Heart right ventricle (tissue), 16 donors: Measurements from ENCODE around the gene MYO15B. TPM values are rescaled to one million over a fixed set of nuclear protein-coding genes. Genes with fewer than 3 reads are reported as not detected.

ENCODE experiments used
- ATAC-seq, 8 donors: fragments of 200-7000 bp; cut with Tn5 transposase; one replicate each; pipeline ENCODE4 v1.9.1; 2020; ENCODE audit warnings: mild to moderate bottlenecking in 8 of 8, moderate library complexity in 8 of 8, moderate number of reproducible peaks in 1 of 8
- DNase-seq, 2 donors: peaks; one replicate each; pipeline ENCODE4 v3.0.0-alpha.2; 2020
- H3K27ac ChIP-seq, 10 donors: fragments of 200-600 bp; sonication (generic) in 2 of 10; one replicate each; pipeline versions ENCODE4 v1.5.0 to v1.8.0; 2020 to 2022; ENCODE audit warnings: mild to moderate bottlenecking in 3 of 10
- H3K27me3 ChIP-seq, 7 donors: fragments of 200-600 bp; one replicate each; pipeline ENCODE4 v1.8.0; 2021 to 2022; ENCODE audit warnings: mild to moderate bottlenecking in 2 of 7
- H3K36me3 ChIP-seq, 9 donors: fragments of 200-600 bp; sonication (generic) in 1 of 9; one replicate each; pipeline versions ENCODE4 v1.5.0 to v1.8.0; 2020 to 2022; ENCODE audit warnings: mild to moderate bottlenecking in 2 of 9
- H3K4me1 ChIP-seq, 9 donors: fragments of 200-600 bp; sonication (generic) in 1 of 9; one replicate each; pipeline versions ENCODE4 v1.5.0 to v1.8.0; 2020 to 2022; ENCODE audit warnings: mild to moderate bottlenecking in 4 of 9
- H3K4me3 ChIP-seq, 10 donors: fragments of 200-600 bp; sonication (generic) in 2 of 10; one replicate each; pipeline versions ENCODE4 v1.5.0 to v1.8.0; 2020 to 2022; ENCODE audit warnings: mild to moderate bottlenecking in 7 of 10, moderate library complexity in 2 of 10
- H3K9me3 ChIP-seq, 11 donors: fragments of 200-600 bp in 10 of 11; sonication (generic) in 2 of 11; one replicate each; pipeline versions ENCODE4 v1.5.0 to v1.8.0; 2013 to 2022; ENCODE audit warnings: mild to moderate bottlenecking in 2 of 11, control low read depth in 1 of 11, moderate library complexity in 1 of 11
- CTCF ChIP-seq, 9 donors: fragments of 200-600 bp; sonication (generic) in 2 of 9; IDR thresholded peaks; one replicate each; pipeline versions ENCODE4 v1.5.0 to v1.8.0; 2021 to 2022; ENCODE audit warnings: antibody characterized with exemption in 9 of 9, mild to moderate bottlenecking in 5 of 9, moderate library complexity in 1 of 9
- WGBS, 2 donors: extraction: QIAGEN DNeasy Blood & Tissue Kit; methylation state at CpG; one replicate each; pipeline ENCODE4 v1.1.7; 2013; ENCODE audit warnings: inconsistent platforms in 1 of 2; 5-methylcytosine and 5-hydroxymethylcytosine counted together
- intact Hi-C, 10 donors: fragments of 100-400 bp; cut with DNase I; formaldehyde crosslinking; loops; one replicate each; pipeline versions ENCODE4 v1.11.1 to v1.14.2; 2022
- polyA plus RNA-seq, 2 donors: library from polyadenylated mRNA; stranded (reverse); fragments of 200-250 nt; gene quantifications; one replicate each; pipeline ENCODE4 v1.2.3, GENCODE V29; 2013
- total RNA-seq, 10 donors: library from RNA; stranded (reverse); fragmentation: NEBNext Ultra II Directional in 3 of 10; extraction: Animal tissue kit (Norgen Biotek cat#: 25700) in 3 of 10; gene quantifications; one replicate each; pipeline versions ENCODE4 v1.2.1 to v1.2.4, GENCODE V29; 2021 to 2023
- donor health status: Arrhythmogenic right ventricular cardiomyopathy.
- donor health status: ischemic (EF 13 %, LVEDD 7.1; RV severe dilation, severe dysfunction).
- donor health status: healthy with polysubstance abuse.
- donor health status: DM: no; HTN: yes; CAD: no.
- donor health status: DM: no; HTN: no; CAD: no.
- donor health status: ischemic (EF 25% LVEDD 6.9; RV normal size, moderate dysfunction).
- donor health status: ischemic (EF 25% LVEDD 5.7; RV mildly dilated, moderate dysfunction).
- donor health status: healthy.
- donor health status: DM: yes; HTN: yes; CAD: no.
- donor health status: Ischemic cardiomyopathy.
- donor health status: ischemic (EF 35%, LVEDD 5.7; RV mildly dilated, moderate dysfunction).
- donor health status: nonischemic (EF 11% LVEDD 7.7; RV severe dilation, severe dysfunction).
- donor health status: DM: yes; HTN: yes; CAD: no.
- donor health status: PGD.
- donor health status: ischemic (EF 29% LVEDD 5.4; RV normal size, mild dysfunction).
- donor health status: nonischemic (EF 23%, LVEDD 6.1; RV moderate dilation, normal function).

Gene MYO15B
- total and polyA plus RNA-seq, 12 donors = 27.9 to 205 (median 45.8) TPM

- peaks cover 0 to 34% (median 0%) of the 10 kb centered on the region in 9 donors for H3K36me3 ChIP-seq
- ATAC-seq = peak in 6 of 8 donors; percentile 34 to 61 (median 48)
- H3K27me3 ChIP-seq = no peaks in the 10 kb centered on the region
- 72 to 75% methylated on average over 28 of the region's 28 CpGs for WGBS, 2 donors
- no peaks in the 10 kb centered on the region for H3K9me3 ChIP-seq
- H3K27ac ChIP-seq = no peak overlapping the region
- H3K4me3 ChIP-seq = no peak overlapping the region
- intact Hi-C loops = no loop called here
- peak in 1 of 2 donors; percentile 54 for DNase-seq
- TF ChIP-seq CTCF (IDR thresholded peaks at IDR 0.05) = peak; percentile 54 to 74 (median 66)
- peaks cover 0 to 6% (median 0%) of the 10 kb centered on the region in 9 donors for H3K4me1 ChIP-seq
Observed at GRCh38 chr17:75601057-75601987, 13.7 kb downstream of the MYO15B start.

- H3K9me3 ChIP-seq = no peaks in the 10 kb centered on the region
- WGBS, 2 donors = 92 to 93% methylated on average over 8 to 12 of the region's 12 CpGs
- H3K36me3 ChIP-seq = peaks cover 0 to 34% (median 0%) of the 10 kb centered on the region in 9 donors
- no peak overlapping the region for H3K4me3 ChIP-seq
- ATAC-seq (peak in 4 of 8 donors; percentile 17 to 39 (median 19)), DNase-seq (no peak)
- no peak for TF ChIP-seq CTCF (IDR thresholded peaks at IDR 0.05)
- no peak overlapping the region for H3K27ac ChIP-seq
- H3K27me3 ChIP-seq = no peaks in the 10 kb centered on the region
- intact Hi-C loops = no loop called here
- peaks cover 0 to 6% (median 0%) of the 10 kb centered on the region in 9 donors for H3K4me1 ChIP-seq
Observed at GRCh38 chr17:75602644-75603043, 15.0 kb downstream of the MYO15B start.

- Histone ChIP-seq H3K36me3 (peaks cover 0 to 38% (median 0%) of the 10 kb centered on the region in 9 donors), H3K27ac (no peak overlapping the region), H3K27me3 (no peaks in the 10 kb centered on the region), H3K4me1 (peaks cover 0 to 6% (median 0%) of the 10 kb centered on the region in 9 donors), H3K9me3 (no peaks in the 10 kb centered on the region), H3K4me3 (no peak overlapping the region)
- TF ChIP-seq CTCF (IDR thresholded peaks at IDR 0.05) = no peak
- WGBS, 2 donors = 90% methylated on average over 8 to 9 of the region's 9 CpGs
- ATAC-seq (peak in 1 of 8 donors; percentile 10), DNase-seq (no peak)
- intact Hi-C loops = no loop called here
Observed at GRCh38 chr17:75603123-75603522, 15.5 kb downstream of the MYO15B start.

DNA sequence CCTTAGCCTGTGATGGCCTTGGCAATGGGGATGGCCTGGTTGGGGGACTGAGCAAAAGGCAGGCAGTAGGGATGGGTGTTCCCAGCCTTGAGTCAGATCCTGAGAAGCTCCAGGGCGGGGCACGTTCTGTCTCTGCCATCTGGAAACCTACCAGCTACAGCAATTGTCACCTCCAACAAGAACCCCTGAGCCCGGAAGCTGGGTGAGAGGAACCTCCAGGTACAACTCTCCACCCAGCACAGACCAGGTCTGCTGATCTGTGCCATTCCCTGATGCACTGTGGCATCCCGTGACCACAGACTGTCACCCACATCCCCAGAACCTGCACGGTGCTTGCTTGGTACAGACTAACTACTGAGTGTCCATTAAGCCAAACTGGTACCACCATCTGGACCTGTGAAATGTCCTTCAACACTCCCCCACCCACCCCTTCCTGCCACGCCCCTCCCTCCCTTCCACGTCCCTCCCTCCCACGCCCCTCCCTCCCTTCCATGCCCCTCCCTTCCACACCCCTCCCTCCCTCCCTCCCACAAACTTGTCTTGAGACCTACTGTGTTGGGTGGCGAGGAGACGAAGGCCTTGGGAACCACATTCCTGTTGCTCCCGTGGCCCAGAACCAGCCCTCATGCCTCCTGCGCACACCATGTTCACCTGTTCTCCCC, 16.6 kb downstream of the MYO15B start:
- H3K4me1 ChIP-seq = peaks cover 0 to 6% (median 0%) of the 10 kb centered on the region in 9 donors
- TF ChIP-seq CTCF (IDR thresholded peaks at IDR 0.05) = no peak
- H3K36me3 ChIP-seq = peaks cover 0 to 47% (median 0%) of the 10 kb centered on the region in 9 donors
- DNase-seq = no peak
- H3K27ac ChIP-seq = no peak overlapping the region
- intact Hi-C loops = no loop called here
- H3K9me3 ChIP-seq = no peaks in the 10 kb centered on the region
- H3K4me3 ChIP-seq = no peak overlapping the region
- H3K27me3 ChIP-seq = no peaks in the 10 kb centered on the region
- WGBS, 2 donors = 75 to 79% methylated on average over 12 of the region's 12 CpGs
- peak in 3 of 8 donors; percentile 12 to 44 (median 36) for ATAC-seq
